ENCODE results near the gene MCM9.
A peak's percentile ranks its signal among the peaks of the same experiment; 100 is the strongest.

MCM9 gene

DNA sequence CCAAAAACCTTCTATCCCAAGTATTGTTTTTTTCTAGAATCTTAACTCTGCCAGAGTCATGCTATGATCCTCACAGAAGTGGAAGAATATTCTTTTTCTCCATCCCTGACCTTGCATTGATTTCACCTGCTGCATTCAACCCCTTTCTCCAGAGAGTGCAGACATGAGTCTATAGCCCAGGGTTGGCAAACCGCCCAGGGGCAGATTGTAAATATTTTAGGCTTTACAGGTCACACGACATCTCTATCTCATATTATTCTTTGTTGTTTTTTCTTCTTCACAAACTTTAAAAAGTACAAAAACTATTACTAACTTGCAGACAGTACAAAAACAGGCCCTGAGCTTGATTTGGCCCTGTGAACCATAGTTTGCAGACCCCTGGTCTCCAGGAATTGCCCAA lies 153.1 kb downstream of the MCM9 start:
- H3K9me3 ChIP-seq (ENCODE audit: control insufficient read depth, insufficient read depth, low read depth, low read length), result no peaks in the 10 kb centered on the region
- CTCF ChIA-PET, result no interaction called here
- H3K36me3 ChIP-seq (ENCODE audit: control insufficient read depth in 2 of 2, insufficient read depth in 1 of 2, low read length in 2 of 2), result no peaks in the 10 kb centered on the region
- peaks cover 15% of the 10 kb centered on the region for H3K4me1 ChIP-seq (ENCODE audit: control insufficient read depth, insufficient read depth, low read length)
- TF ChIP-seq ZNF169 (tag by site-specific recombination; IDR thresholded peaks at IDR 0.05) (no peak), ZBTB48 (tag by site-specific recombination; IDR thresholded peaks at IDR 0.05) (peak; percentile 50; the same call in 1 of the 2 replicates)
- TF ChIP-seq, protein P1, sequence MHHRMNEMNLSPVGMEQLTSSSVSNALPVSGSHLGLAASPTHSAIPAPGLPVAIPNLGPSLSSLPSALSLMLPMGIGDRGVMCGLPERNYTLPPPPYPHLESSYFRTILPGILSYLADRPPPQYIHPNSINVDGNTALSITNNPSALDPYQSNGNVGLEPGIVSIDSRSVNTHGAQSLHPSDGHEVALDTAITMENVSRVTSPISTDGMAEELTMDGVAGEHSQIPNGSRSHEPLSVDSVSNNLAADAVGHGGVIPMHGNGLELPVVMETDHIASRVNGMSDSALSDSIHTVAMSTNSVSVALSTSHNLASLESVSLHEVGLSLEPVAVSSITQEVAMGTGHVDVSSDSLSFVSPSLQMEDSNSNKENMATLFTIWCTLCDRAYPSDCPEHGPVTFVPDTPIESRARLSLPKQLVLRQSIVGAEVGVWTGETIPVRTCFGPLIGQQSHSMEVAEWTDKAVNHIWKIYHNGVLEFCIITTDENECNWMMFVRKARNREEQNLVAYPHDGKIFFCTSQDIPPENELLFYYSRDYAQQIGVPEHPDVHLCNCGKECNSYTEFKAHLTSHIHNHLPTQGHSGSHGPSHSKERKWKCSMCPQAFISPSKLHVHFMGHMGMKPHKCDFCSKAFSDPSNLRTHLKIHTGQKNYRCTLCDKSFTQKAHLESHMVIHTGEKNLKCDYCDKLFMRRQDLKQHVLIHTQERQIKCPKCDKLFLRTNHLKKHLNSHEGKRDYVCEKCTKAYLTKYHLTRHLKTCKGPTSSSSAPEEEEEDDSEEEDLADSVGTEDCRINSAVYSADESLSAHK (tag by site-specific recombination; IDR thresholded peaks at IDR 0.05), result no peak
- TF ChIP-seq, protein P2, sequence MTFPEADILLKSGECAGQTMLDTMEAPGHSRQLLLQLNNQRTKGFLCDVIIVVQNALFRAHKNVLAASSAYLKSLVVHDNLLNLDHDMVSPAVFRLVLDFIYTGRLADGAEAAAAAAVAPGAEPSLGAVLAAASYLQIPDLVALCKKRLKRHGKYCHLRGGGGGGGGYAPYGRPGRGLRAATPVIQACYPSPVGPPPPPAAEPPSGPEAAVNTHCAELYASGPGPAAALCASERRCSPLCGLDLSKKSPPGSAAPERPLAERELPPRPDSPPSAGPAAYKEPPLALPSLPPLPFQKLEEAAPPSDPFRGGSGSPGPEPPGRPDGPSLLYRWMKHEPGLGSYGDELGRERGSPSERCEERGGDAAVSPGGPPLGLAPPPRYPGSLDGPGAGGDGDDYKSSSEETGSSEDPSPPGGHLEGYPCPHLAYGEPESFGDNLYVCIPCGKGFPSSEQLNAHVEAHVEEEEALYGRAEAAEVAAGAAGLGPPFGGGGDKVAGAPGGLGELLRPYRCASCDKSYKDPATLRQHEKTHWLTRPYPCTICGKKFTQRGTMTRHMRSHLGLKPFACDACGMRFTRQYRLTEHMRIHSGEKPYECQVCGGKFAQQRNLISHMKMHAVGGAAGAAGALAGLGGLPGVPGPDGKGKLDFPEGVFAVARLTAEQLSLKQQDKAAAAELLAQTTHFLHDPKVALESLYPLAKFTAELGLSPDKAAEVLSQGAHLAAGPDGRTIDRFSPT (tag by site-specific recombination; IDR thresholded peaks at IDR 0.05), result no peak
- TF ChIP-seq, protein P3, sequence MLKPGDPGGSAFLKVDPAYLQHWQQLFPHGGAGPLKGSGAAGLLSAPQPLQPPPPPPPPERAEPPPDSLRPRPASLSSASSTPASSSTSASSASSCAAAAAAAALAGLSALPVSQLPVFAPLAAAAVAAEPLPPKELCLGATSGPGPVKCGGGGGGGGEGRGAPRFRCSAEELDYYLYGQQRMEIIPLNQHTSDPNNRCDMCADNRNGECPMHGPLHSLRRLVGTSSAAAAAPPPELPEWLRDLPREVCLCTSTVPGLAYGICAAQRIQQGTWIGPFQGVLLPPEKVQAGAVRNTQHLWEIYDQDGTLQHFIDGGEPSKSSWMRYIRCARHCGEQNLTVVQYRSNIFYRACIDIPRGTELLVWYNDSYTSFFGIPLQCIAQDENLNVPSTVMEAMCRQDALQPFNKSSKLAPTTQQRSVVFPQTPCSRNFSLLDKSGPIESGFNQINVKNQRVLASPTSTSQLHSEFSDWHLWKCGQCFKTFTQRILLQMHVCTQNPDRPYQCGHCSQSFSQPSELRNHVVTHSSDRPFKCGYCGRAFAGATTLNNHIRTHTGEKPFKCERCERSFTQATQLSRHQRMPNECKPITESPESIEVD (tag by site-specific recombination; IDR thresholded peaks at IDR 0.05), result peak; percentile 85
- POLR2A ChIA-PET, result no interaction called here
- no peak overlapping the region for H3K27ac ChIP-seq (ENCODE audit: extremely low read depth, low read depth, low read length)
- H3K4me3 ChIP-seq (ENCODE audit: low read depth, low read length), result no peak overlapping the region

DNA sequence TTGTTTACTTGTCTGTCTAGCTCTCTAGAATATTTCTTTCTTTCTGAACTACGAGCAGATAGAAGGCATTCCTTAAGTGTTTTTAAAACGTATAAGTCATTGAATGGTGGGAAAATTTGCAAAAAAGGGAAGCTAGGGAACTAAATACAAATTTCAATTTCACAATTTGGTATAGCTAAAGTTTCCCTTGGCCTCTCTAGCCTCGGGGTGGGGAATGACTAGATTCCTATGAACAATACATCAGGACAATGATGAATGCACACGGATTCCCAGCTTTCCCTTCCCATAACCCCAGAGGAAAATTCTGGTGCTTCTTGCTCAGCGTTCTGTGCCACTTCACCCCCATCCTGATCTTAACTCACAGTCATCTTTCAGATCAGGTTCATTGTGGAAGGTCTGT lies 154.3 kb downstream of the MCM9 start:
- POLR2A ChIA-PET, result no interaction called here
- no peaks in the 10 kb centered on the region for H3K36me3 ChIP-seq (ENCODE audit: control insufficient read depth in 2 of 2, insufficient read depth in 1 of 2, low read length in 2 of 2)

More for the DNA sequence above, 154.3 kb downstream of the MCM9 start:
- no peak overlapping the region for H3K4me3 ChIP-seq (ENCODE audit: low read depth, low read length)
- CTCF ChIA-PET, result interaction anchor here (0.9 kb wide), 1 partner anchor 21 kb away, joined by 5 read pairs; no protein-coding TSS in a partner anchor
- TF ChIP-seq ZNF501 (tag by site-specific recombination; IDR thresholded peaks at IDR 0.05) (no peak), ZNF184 (tag by site-specific recombination; IDR thresholded peaks at IDR 0.05) (no peak), ZNF394 (tag by site-specific recombination; IDR thresholded peaks at IDR 0.05; ENCODE audit: borderline replicate concordance) (no peak), ZNF274 (IDR thresholded peaks at IDR 0.05; ENCODE audit: low read length) (no peak), ZNF274 (tag by site-specific recombination; IDR thresholded peaks at IDR 0.05; ENCODE audit: borderline replicate concordance) (no peak), ZNF837 (tag by site-specific recombination; IDR thresholded peaks at IDR 0.05) (no peak), YY1 (tag by site-specific recombination; IDR thresholded peaks at IDR 0.05) (no peak), GLI2 (tag by site-specific recombination; IDR thresholded peaks at IDR 0.05; ENCODE audit: borderline replicate concordance, low read depth) (no peak), ZNF76 (tag by site-specific recombination; IDR thresholded peaks at IDR 0.05; ENCODE audit: borderline replicate concordance, low read depth) (no peak), ZNF24 (tag by site-specific recombination; IDR thresholded peaks at IDR 0.05) (no peak), ZNF404 (tag by site-specific recombination; IDR thresholded peaks at IDR 0.05) (no peak), ZFHX2 (tag by site-specific recombination; conservative IDR thresholded peaks at IDR 0.05) (no peak), ZNF138 (tag by site-specific recombination; IDR thresholded peaks at IDR 0.05; ENCODE audit: borderline replicate concordance) (no peak)
- TF ChIP-seq, protein P3 (tag by site-specific recombination; IDR thresholded peaks at IDR 0.05), result no peak
- peaks cover 14% of the 10 kb centered on the region for H3K4me1 ChIP-seq (ENCODE audit: control insufficient read depth, insufficient read depth, low read length)
- no peak overlapping the region for H3K27ac ChIP-seq (ENCODE audit: extremely low read depth, low read depth, low read length)
- H3K9me3 ChIP-seq (ENCODE audit: control insufficient read depth, insufficient read depth, low read depth, low read length), result no peaks in the 10 kb centered on the region
